Activated CD4-positive, alpha-beta memory T cell treated with anti-CD3 and anti-CD28 coated beads for 36 hours (primary cell): ENCODE results near the gene CCDC160. TPM values are rescaled to one million over a fixed set of nuclear protein-coding genes. Genes with fewer than 3 reads are reported as not detected.
"Not testable (repeated sequence)": the region's sequence is repeated elsewhere in the genome, so short reads cannot be mapped to it uniquely, and the experiment has no call there.

ENCODE experiments used
- CTCF ChIA-PET: fragments of 350-600 bp; sonication (Branson Sonifier 250); formaldehyde crosslinking; loops from one replicate; lab custom pipeline; 2021; ENCODE audit warnings: antibody characterized with exemption, inconsistent platforms; lab: Charles Lee
- POLR2A ChIA-PET: fragments of 350-600 bp; sonication (Branson Sonifier 250); formaldehyde crosslinking; loops from one replicate; lab custom pipeline; 2021; ENCODE audit warnings: antibody characterized with exemption; lab: Charles Lee
- DNase-seq: peaks from one replicate; pipeline ENCODE4 v3.0.0-alpha.2; 2020
- H3K27ac Mint-ChIP-seq: one replicate; pipeline ENCODE4 v1.8.0; 2021; ENCODE audit warnings: mixed read lengths
- H3K27me3 Mint-ChIP-seq: one replicate; pipeline ENCODE4 v1.8.0; 2021; ENCODE audit warnings: mixed read lengths
- H3K36me3 Mint-ChIP-seq: one replicate; pipeline ENCODE4 v1.8.0; 2021; ENCODE audit warnings: mixed read lengths
- H3K4me1 Mint-ChIP-seq: one replicate; pipeline ENCODE4 v1.8.0; 2021; ENCODE audit warnings: low read depth, mixed read lengths
- H3K4me3 Mint-ChIP-seq: one replicate; pipeline ENCODE4 v1.8.0; 2021; ENCODE audit warnings: mild to moderate bottlenecking, mixed read lengths
- H3K9me3 Mint-ChIP-seq: one replicate; pipeline ENCODE4 v1.8.0; 2021; ENCODE audit warnings: mixed read lengths
- intact Hi-C: fragments of 100-400 bp; cut with micrococcal nuclease; formaldehyde crosslinking; loops from one replicate; pipeline ENCODE4 v1.15.1; 2023
- total RNA-seq, 2 experiments: library from RNA; stranded (reverse); gene quantifications; one replicate each; pipeline ENCODE4 v1.2.3, GENCODE V29; 2021

CCDC160 gene
- total RNA-seq, 2 experiments from 2014 or later, result not detected

DNA sequence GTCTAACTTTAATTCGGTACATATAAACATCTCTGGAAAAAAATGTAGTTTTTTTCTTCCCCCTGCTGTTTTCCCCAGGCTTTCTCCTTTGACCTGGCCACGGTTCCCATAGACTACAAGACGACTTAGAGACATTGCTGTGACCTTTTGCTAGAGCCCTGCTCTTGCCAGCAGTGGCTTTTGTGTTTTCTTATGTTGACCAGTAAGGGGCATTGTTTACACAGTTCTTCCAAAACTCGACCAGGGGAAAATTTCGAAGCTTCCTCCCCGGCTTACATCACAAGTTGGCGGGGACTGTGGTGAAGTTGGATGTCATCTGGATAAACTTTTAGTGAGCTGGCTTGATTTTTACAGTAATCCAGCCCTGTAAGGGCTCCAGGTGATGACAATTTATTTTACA is 9.3 kb downstream of the CCDC160 start:
- H3K27me3 Mint-ChIP-seq, result no peaks in the 10 kb centered on the region
- POLR2A ChIA-PET, result no interaction called here

DNA sequence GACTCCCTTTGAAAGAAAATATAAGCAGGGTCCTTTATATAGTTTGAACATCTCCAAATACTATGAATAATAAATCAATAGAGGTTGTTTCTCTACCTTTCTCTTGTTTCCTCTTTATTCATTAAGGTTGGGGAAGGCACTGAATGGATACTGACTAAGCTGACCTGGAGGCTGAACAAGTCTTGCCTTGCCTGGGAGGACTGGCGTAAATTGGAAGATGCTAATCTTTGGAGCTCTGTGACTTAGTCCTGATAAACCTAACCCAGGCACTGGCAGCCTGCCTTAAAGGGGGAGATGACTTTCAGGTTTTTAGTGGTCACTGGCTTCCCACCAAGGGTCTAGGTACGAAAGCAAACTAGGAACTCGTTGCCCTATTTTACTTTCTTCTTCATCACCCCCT is 10.5 kb downstream of the CCDC160 start:
- Mint-ChIP-seq H3K36me3 (no peaks in the 10 kb centered on the region), H3K4me3 (no peak overlapping the region), H3K27ac (no peak overlapping the region), H3K4me1 (no peaks in the 10 kb centered on the region), H3K9me3 (no peaks in the 10 kb centered on the region), H3K27me3 (no peaks in the 10 kb centered on the region)
- intact Hi-C loops, result no loop called here
- POLR2A ChIA-PET, result no interaction called here
- DNase-seq, result no peak
- CTCF ChIA-PET, result no interaction called here

More for the DNA sequence above, 9.3 kb downstream of the CCDC160 start:
- no peak overlapping the region for H3K27ac Mint-ChIP-seq
- no peak overlapping the region for H3K4me3 Mint-ChIP-seq
- intact Hi-C loops, result no loop called here
- CTCF ChIA-PET, result no interaction called here
- DNase-seq, result no peak
- H3K9me3 Mint-ChIP-seq, result no peaks in the 10 kb centered on the region
- no peaks in the 10 kb centered on the region for H3K4me1 Mint-ChIP-seq
- H3K36me3 Mint-ChIP-seq, result no peaks in the 10 kb centered on the region

DNA sequence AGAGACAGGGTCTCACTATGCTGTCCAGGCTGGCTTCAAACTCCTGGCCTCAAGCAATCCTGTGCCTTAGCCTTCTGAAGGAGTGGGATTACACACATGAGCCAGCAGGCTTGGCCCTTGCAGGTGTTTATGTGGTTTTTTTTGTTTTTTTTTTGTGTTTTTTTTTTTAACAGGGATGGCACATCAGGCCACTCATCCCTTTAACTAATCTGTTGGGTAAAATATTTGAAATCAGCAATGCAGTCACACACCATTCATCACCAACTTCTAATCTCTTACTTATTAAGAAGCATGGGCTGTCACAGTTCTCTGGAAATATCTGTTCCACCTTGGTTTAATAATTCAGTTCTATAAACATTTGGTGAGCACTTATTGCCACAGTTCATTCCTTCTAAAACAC is 12.3 kb downstream of the CCDC160 start:
- POLR2A ChIA-PET, result no interaction called here
- no peak overlapping the region for H3K4me3 Mint-ChIP-seq
- no peak for DNase-seq

DNA sequence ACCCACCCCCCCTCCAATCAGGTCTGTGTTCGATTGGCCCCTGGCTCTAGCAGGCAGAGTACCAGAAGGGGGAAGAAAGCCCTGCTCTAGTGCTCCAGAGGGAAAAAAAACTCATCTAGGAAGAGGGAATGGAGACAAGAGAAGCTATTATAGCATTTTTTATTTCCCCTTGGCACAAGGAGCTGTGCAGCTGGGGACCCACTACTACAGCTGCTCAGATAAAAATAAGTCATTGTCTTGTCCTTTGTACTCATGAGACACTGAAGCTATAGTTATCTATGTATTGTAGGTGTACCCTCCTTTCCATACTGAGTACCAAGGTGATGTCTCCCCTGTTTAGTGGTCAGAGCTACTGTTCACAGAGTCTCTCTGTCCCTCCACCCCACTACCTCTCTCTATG is 14.3 kb downstream of the CCDC160 start:
- no peaks in the 10 kb centered on the region for H3K36me3 Mint-ChIP-seq
- H3K4me1 Mint-ChIP-seq, result no peaks in the 10 kb centered on the region
- ChIA-PET CTCF (no interaction called here), POLR2A (no interaction called here)
- H3K4me3 Mint-ChIP-seq, result no peak overlapping the region
- intact Hi-C loops, result loop anchor here (10.0 kb wide), 2 partner anchors 216 to 456 kb away; no protein-coding TSS in a partner anchor
- H3K27ac Mint-ChIP-seq, result no peak overlapping the region
- H3K27me3 Mint-ChIP-seq, result no peaks in the 10 kb centered on the region
- DNase-seq, result no peak
- H3K9me3 Mint-ChIP-seq, result no peaks in the 10 kb centered on the region

More for the DNA sequence above, 12.3 kb downstream of the CCDC160 start:
- Mint-ChIP-seq H3K9me3 (no peaks in the 10 kb centered on the region), H3K27me3 (no peaks in the 10 kb centered on the region), H3K4me1 (no peaks in the 10 kb centered on the region), H3K36me3 (no peaks in the 10 kb centered on the region), H3K27ac (no peak overlapping the region)
- intact Hi-C loops, result no loop called here
- CTCF ChIA-PET, result interaction anchor here (1.0 kb wide), 1 partner anchor 457 kb away, joined by 3 read pairs; no protein-coding TSS in a partner anchor

DNA sequence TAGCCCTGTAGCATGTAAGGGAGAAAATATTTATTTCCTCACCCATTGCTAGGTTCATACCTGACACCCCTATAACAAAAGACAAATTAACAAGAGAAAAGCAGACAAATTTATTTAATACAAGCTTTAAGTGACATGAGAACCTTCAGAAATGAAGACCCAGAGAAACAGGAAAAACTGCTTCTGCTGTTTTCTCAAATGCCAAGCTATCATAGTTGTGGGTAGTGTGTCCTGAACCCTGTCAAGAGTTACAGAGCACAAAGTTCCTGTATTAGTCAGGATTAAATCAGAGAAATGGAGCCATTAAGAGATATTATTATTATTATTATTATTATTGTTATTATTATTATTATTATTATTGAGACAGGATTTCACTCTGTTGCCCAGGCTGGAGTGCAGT is 17.5 kb downstream of the CCDC160 start:
- Mint-ChIP-seq H3K27me3 (no peaks in the 10 kb centered on the region), H3K27ac (no peak overlapping the region), H3K36me3 (no peaks in the 10 kb centered on the region), H3K4me3 (no peak overlapping the region), H3K9me3 (no peaks in the 10 kb centered on the region), H3K4me1 (no peaks in the 10 kb centered on the region)
- no peak for DNase-seq
- POLR2A ChIA-PET, result no interaction called here
- CTCF ChIA-PET, result interaction anchor here (0.6 to 2.2 kb wide), 6 partner anchors 8 to 462 kb away, joined by 3 to 7 read pairs (median 4); no protein-coding TSS in a partner anchor
- intact Hi-C loops, result loop anchor here (10.0 kb wide), 2 partner anchors 220 to 460 kb away; no protein-coding TSS in a partner anchor

DNA sequence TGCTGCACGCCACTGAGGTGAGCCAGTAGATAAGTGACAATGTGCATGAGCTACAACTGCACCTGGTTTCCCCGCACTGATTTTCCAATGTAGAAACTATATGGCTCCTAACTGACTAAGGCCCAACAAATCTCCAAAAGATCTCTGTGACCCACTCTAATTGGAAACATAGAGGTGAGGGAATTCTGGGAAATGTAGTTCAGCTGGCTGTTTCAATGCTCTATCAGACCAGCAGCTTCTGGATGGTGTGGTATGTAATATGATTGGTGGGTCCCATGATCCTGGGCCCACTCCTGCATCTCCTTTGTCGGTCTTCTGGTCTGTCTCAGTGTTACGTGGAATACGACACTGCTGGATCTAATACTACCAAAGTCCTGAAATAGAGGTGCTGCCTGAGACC is 18.6 kb downstream of the CCDC160 start:
- H3K27ac Mint-ChIP-seq, result no peak overlapping the region
- H3K36me3 Mint-ChIP-seq, result no peaks in the 10 kb centered on the region

DNA sequence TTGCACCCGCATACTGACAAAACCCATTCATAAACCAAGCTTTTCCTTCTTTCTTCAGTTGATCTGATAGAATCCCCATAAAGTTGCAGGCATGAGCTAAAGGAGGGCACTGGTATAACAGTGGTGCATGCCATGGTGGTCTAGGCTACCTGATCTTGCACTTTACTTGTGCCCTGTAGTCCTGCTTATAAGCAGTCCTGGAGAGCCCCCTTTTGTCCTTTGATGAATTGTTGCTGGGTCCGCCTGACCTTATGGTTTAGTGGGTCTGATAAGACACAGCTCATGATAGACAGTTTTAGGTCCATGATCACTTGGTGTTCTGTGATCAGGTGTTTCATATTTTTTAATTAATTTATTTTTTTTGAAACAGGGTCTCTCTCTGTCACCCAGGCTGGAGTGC is 19.7 kb downstream of the CCDC160 start:
- Mint-ChIP-seq H3K27me3 (no peaks in the 10 kb centered on the region), H3K4me3 (no peak overlapping the region), H3K27ac (no peak overlapping the region), H3K36me3 (no peaks in the 10 kb centered on the region), H3K9me3 (no peaks in the 10 kb centered on the region), H3K4me1 (no peaks in the 10 kb centered on the region)
- DNase-seq, result no peak
- POLR2A ChIA-PET, result no interaction called here
- CTCF ChIA-PET, result interaction anchor here (2.2 kb wide), 1 partner anchor 464 kb away, joined by 7 read pairs; no protein-coding TSS in a partner anchor
- intact Hi-C loops, result loop anchor here (10.0 kb wide), 2 partner anchors 222 to 462 kb away; no protein-coding TSS in a partner anchor

More for the DNA sequence above, 18.6 kb downstream of the CCDC160 start:
- Mint-ChIP-seq H3K4me3 (no peak overlapping the region), H3K27me3 (no peaks in the 10 kb centered on the region), H3K4me1 (no peaks in the 10 kb centered on the region), H3K9me3 (no peaks in the 10 kb centered on the region)
- intact Hi-C loops, result loop anchor here (10.0 kb wide), 2 partner anchors 221 to 461 kb away; no protein-coding TSS in a partner anchor
- ChIA-PET POLR2A (no interaction called here), CTCF (interaction anchor here (2.2 kb wide), 1 partner anchor 463 kb away, joined by 7 read pairs; no protein-coding TSS in a partner anchor)
- no peak for DNase-seq

DNA sequence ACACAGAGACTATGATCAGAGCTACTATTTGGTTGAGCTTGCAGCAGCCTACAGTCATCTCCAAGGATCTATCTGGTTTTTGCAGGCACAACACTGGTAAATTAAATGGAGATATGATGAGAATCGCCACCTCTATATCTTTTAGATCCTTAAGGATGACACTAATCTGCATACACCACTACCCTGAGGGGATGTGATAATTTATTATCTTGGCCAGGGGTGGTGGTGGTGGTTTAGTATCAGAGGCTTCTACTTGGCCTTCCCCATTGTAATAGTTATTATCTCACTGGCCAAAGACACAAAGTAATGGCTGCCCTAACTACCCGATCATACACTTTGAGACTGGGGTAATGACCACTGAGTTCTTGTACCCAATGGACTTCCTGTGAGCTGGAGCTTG is 21.2 kb downstream of the CCDC160 start:
- intact Hi-C loops, result loop anchor here (10.0 kb wide), 2 partner anchors 223 to 463 kb away; no protein-coding TSS in a partner anchor
- Mint-ChIP-seq H3K36me3 (no peaks in the 10 kb centered on the region), H3K27ac (no peak overlapping the region), H3K27me3 (no peaks in the 10 kb centered on the region), H3K4me3 (no peak overlapping the region), H3K9me3 (no peaks in the 10 kb centered on the region), H3K4me1 (no peaks in the 10 kb centered on the region)
- CTCF ChIA-PET, result no interaction called here
- POLR2A ChIA-PET, result no interaction called here
- DNase-seq, result no peak

DNA sequence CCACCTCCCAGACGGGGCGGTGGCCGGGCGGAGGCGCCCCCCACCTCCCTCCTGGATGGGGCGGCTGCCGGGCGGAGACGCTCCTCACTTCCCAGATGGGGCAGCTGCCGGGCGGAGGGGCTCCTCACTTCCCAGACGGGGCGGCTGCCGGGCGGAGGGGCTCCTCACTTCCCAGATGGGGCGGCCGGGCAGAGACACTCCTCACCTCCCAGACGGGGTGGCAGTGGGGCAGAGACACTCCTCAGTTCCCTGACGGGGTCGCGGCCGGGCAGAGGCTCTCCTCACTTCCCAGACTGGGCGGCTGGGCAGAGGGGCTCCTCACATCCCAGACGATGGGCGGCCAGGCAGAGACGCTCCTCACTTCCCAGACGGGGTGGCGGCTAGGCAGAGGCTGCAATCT is 49.0 kb downstream of the CCDC160 start:
- H3K4me3 Mint-ChIP-seq, intact Hi-C loops, H3K9me3 Mint-ChIP-seq, CTCF ChIA-PET, H3K27ac Mint-ChIP-seq, H3K27me3 Mint-ChIP-seq, DNase-seq, POLR2A ChIA-PET, H3K36me3 Mint-ChIP-seq, H3K4me1 Mint-ChIP-seq: not testable (repeated sequence)

DNA sequence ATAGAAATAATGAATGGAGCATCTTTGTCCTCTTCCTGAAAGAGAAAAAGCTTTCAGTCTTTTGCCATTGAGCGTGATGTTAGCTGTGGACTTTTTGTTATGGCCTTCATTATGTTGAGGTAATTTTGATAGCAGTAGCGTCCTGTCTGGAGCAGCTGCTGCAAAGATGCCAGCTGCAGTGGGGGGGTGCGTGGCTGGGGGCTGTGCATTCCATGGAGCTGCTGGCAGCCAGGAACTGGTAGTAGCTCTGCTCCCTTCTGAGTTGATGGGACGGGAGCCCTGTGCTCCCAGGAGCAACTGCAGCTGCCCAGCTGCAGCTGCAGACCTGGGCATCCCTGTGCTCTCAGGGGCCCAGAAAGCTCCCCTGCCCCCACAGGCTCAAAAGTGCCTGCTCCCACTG is 50.4 kb downstream of the CCDC160 start:
- POLR2A ChIA-PET, result no interaction called here
- intact Hi-C loops, result no loop called here
- Mint-ChIP-seq H3K27ac (no peak overlapping the region), H3K36me3 (peaks cover 2% of the 10 kb centered on the region), H3K9me3 (peaks cover 2% of the 10 kb centered on the region), H3K27me3 (peaks cover 1% of the 10 kb centered on the region), H3K4me3 (no peak overlapping the region), H3K4me1 (no peaks in the 10 kb centered on the region)
- CTCF ChIA-PET, result no interaction called here
- DNase-seq, result no peak

DNA sequence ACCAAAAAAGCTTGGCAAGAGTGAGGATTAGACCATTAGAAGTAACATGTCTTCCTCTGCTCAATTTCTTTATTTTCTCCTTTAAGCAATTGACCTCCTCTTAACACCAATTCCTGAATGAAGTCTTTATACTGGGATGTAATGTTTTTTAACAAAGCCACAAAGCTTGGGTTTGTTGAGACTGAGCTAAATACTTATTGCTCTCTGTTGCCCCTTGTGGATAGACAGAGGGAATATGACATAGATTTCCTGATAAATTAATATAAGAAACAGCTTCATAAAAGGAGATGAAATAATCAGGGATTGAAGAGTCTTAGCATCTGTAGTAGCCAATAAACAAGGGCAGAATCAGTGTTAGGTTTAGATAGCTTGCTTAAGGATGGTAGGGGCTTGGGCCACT is 57.6 kb downstream of the CCDC160 start:
- peaks cover 2% of the 10 kb centered on the region for H3K36me3 Mint-ChIP-seq
- no peak overlapping the region for H3K27ac Mint-ChIP-seq
- H3K4me3 Mint-ChIP-seq, result no peak overlapping the region
- peaks cover 10% of the 10 kb centered on the region for H3K9me3 Mint-ChIP-seq
- ChIA-PET CTCF (no interaction called here), POLR2A (no interaction called here)
- intact Hi-C loops, result no loop called here
- no peak for DNase-seq
- peaks cover 2% of the 10 kb centered on the region for H3K27me3 Mint-ChIP-seq
- no peaks in the 10 kb centered on the region for H3K4me1 Mint-ChIP-seq
